ENCODE results near the gene NFATC1. TPM values are rescaled to one million over a fixed set of nuclear protein-coding genes. Genes with fewer than 3 reads are reported as not detected.

The NFATC1 gene
- total RNA-seq, 4 donors from 2014 or later, result 5.3 to 19.1 (median 11.8) TPM

DNA sequence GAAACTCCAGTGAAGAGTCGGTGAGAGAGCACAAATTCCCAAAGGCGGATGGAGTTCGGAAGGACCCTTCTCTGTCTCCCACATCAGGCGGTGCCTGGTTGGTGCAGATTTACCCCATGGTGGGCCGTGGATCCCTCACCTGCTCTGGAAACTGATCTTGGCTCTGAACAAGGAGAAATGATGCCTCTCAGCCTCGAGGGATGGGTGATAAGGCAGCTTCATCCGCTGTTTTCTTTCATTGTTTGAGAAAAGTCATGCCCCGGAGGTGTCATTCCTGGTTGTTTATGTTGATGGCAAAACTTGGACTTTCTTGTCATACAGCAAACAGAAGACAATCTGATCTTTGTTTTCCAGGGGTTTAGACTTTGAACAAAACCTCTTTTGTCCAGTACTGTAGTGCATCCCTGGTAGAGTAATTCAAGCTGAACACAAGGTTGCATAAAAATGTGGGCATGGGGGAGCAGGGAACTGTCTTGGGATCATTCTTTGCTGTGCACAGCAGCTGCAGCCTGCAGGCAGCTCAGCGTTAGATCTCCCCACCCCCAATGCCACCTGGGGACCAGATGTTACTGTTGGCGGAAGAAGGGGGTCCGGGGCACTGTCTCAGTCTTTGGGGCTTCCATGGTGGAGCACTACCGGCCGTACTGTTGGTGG lies 81.3 kb downstream of the NFATC1 start:
- H3K4me3 ChIP-seq, result no peak overlapping the region
- intact Hi-C loops (cut with DNase I; ENCODE audit: low total_unique reads), result no loop called here

DNA sequence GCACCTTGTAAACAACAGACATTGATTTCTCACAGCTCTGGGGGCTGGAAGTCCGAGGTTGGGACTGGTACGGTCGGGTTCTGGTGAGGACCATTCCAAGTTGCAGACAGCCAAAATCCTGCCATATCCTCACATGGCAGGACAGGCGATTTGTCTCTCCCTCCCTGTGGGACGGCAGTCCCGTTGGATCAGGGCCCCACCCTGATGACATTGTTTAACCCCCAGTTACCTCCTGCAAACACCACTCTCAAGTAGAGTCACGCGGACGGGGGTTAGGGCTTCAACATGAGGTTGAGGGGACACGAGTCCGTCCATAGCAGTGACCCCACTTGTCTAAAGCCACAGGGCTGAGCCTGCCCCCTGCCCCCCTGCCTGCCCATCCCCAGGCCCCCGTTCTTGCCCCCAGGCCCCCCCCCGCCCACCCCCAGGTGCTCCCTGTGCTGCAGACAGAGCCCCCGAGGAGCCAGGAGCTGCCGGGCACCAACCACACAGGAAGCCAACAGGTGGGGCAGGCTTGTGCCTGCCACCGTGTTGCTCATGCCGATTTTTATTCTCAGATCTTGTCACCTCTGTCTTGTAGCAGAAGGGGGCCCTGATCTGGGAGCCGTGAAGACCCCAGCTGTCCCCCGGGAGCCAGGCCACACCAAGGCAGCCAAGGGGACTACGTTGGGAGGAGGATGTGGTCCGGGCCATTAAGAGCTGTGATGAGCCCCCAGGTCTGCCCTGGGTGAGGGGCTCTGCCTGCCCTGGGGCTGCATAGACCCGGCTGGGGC lies 82.2 kb downstream of the NFATC1 start:
- Histone ChIP-seq H3K27me3 (no peaks in the 10 kb centered on the region), H3K4me3 (no peak overlapping the region), H3K9me3 (no peaks in the 10 kb centered on the region), H3K4me1 (no peaks in the 10 kb centered on the region), H3K36me3 (no peaks in the 10 kb centered on the region), H3K27ac (no peak overlapping the region)
- intact Hi-C loops (cut with DNase I; ENCODE audit: low total_unique reads) (no loop called here), in situ Hi-C loops (cut with MboI; ENCODE audit: low pct_ligation_motif_present in 1 of 4, low pct_unique_long_range_greater_than_20kb in 1 of 4, low sequenced_read_pairs in 3 of 4) (no loop called here)
- DNase-seq, result no peak
- TF ChIP-seq, protein P1, sequence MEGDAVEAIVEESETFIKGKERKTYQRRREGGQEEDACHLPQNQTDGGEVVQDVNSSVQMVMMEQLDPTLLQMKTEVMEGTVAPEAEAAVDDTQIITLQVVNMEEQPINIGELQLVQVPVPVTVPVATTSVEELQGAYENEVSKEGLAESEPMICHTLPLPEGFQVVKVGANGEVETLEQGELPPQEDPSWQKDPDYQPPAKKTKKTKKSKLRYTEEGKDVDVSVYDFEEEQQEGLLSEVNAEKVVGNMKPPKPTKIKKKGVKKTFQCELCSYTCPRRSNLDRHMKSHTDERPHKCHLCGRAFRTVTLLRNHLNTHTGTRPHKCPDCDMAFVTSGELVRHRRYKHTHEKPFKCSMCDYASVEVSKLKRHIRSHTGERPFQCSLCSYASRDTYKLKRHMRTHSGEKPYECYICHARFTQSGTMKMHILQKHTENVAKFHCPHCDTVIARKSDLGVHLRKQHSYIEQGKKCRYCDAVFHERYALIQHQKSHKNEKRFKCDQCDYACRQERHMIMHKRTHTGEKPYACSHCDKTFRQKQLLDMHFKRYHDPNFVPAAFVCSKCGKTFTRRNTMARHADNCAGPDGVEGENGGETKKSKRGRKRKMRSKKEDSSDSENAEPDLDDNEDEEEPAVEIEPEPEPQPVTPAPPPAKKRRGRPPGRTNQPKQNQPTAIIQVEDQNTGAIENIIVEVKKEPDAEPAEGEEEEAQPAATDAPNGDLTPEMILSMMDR (IDR thresholded peaks at IDR 0.05), result no peak
- no peak for TF ChIP-seq POLR2AphosphoS5 (IDR thresholded peaks at IDR 0.05)
- no peak for TF ChIP-seq POLR2A (IDR thresholded peaks at IDR 0.05)
- TF ChIP-seq EP300 (IDR thresholded peaks at IDR 0.05; ENCODE audit: low read depth), result no peak
- 79 to 100% methylated on average over 1 to 20 of the region's 22 CpGs for WGBS, 2 donors (ENCODE audit: low coverage in 1 of 2)

More for the DNA sequence above, 81.3 kb downstream of the NFATC1 start:
- H3K27me3 ChIP-seq, result no peaks in the 10 kb centered on the region
- H3K4me1 ChIP-seq, result no peaks in the 10 kb centered on the region
- TF ChIP-seq POLR2A (IDR thresholded peaks at IDR 0.05) (no peak), POLR2AphosphoS5 (IDR thresholded peaks at IDR 0.05) (no peak)
- TF ChIP-seq, protein P1 (IDR thresholded peaks at IDR 0.05), result no peak
- DNase-seq, result no peak
- no peaks in the 10 kb centered on the region for H3K36me3 ChIP-seq
- WGBS, 2 donors (ENCODE audit: low coverage in 1 of 2), result 82 to 95% methylated on average over 6 to 13 of the region's 13 CpGs
- no peaks in the 10 kb centered on the region for H3K9me3 ChIP-seq
- in situ Hi-C loops (cut with MboI; ENCODE audit: low pct_ligation_motif_present in 1 of 4, low pct_unique_long_range_greater_than_20kb in 1 of 4, low sequenced_read_pairs in 3 of 4), result no loop called here
- H3K27ac ChIP-seq, result no peak overlapping the region

DNA sequence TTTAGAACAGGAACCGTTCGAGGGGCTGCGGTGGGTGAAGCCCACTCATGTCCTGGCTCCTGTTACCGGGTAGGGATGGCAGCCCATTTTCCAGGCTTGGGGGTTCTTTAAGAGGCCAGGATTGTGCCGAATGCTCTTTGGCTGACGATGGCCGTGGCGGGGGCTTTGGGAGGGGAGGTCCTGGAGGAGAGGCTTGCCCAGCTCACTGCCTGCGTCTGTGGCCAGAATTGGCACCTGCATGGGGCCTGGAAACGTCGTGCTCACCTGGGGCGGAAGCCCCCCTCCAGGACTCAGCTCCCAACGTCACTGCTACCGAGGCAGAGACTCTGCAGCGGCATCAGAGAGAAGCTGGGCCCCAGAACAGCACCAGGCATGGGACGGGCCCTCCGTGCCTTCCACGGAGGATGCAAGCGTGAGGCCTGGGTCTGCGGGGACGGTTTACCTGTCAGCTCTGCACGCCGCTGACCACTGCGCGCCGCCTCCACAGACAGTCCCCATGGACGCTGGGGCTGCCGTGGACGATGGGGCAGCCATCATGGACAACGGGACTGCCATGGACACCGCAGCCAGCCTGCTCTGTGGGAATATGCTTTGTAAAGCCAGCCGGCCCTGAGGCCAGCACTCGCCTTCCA lies 82.9 kb downstream of the NFATC1 start:
- Histone ChIP-seq H3K4me3 (no peak overlapping the region), H3K36me3 (no peaks in the 10 kb centered on the region), H3K27ac (no peak overlapping the region), H3K27me3 (no peaks in the 10 kb centered on the region), H3K9me3 (no peaks in the 10 kb centered on the region), H3K4me1 (no peaks in the 10 kb centered on the region)
- WGBS, 2 donors (ENCODE audit: low coverage in 1 of 2), result 94% methylated on average over 21 of the region's 33 CpGs; no CpG with 5 or more reads in 1 of the 2 donors
- in situ Hi-C loops (cut with MboI; ENCODE audit: low pct_ligation_motif_present in 1 of 4, low pct_unique_long_range_greater_than_20kb in 1 of 4, low sequenced_read_pairs in 3 of 4), result no loop called here
- intact Hi-C loops (cut with DNase I; ENCODE audit: low total_unique reads), result no loop called here
- TF ChIP-seq POLR2AphosphoS5 (IDR thresholded peaks at IDR 0.05), result no peak
- TF ChIP-seq EP300 (IDR thresholded peaks at IDR 0.05; ENCODE audit: low read depth), result no peak
- TF ChIP-seq, protein P1 (IDR thresholded peaks at IDR 0.05), result no peak
- TF ChIP-seq POLR2A (IDR thresholded peaks at IDR 0.05), result no peak
- DNase-seq, result no peak

DNA sequence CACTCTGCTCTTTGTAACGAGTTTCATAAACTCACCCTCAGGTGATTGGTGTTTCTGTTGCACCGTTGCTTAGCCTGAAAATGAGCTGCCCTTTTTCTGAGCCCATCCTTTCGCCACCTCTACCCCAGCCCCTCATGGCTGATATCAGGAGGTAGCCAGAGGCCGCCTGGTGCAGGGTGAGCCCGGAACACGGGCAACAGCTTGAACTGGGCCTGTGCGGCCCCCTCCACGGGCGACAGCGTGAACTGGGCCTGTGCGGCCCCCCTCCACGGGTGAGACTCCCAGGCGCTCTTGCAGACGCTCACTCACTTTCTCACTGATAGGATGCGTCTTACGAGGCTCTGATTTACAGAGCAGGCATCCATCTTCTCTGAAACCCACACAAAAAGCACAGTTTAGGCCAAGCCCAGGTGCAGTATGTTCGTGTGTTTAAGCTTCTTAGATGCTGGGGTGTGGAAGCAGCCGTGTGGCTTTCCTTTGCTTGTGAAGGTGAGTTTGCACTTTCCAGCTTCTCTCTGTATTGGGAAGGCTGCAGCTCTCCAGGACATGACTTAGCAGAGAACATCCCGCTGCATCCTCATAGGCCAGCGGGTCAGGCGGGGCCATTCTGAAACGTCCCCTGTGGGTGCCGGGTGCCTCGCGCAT lies 83.5 kb downstream of the NFATC1 start:
- in situ Hi-C loops (cut with MboI; ENCODE audit: low pct_ligation_motif_present in 1 of 4, low pct_unique_long_range_greater_than_20kb in 1 of 4, low sequenced_read_pairs in 3 of 4), result no loop called here
- 89% methylated on average over 25 of the region's 25 CpGs; no CpG with 5 or more reads in 1 of the 2 donors for WGBS, 2 donors (ENCODE audit: low coverage in 1 of 2)
- Histone ChIP-seq H3K4me1 (no peaks in the 10 kb centered on the region), H3K27me3 (no peaks in the 10 kb centered on the region), H3K4me3 (no peak overlapping the region), H3K36me3 (no peaks in the 10 kb centered on the region), H3K27ac (no peak overlapping the region), H3K9me3 (no peaks in the 10 kb centered on the region)
- intact Hi-C loops (cut with DNase I; ENCODE audit: low total_unique reads), result no loop called here
- TF ChIP-seq, protein P1 (IDR thresholded peaks at IDR 0.05), result no peak
- TF ChIP-seq POLR2AphosphoS5 (IDR thresholded peaks at IDR 0.05) (no peak), POLR2A (IDR thresholded peaks at IDR 0.05) (no peak), EP300 (IDR thresholded peaks at IDR 0.05; ENCODE audit: low read depth) (no peak)
- no peak for DNase-seq

All from transverse colon (tissue), 4 donors.